Epithelial cell of alveolus of lung (primary cell): ENCODE results near the gene PIGT. TPM values are rescaled to one million over a fixed set of nuclear protein-coding genes. Genes with fewer than 3 reads are reported as not detected.

Source experiments
- total RNA-seq: library from RNA; depleted of rRNA; stranded (reverse); fragments of >200 nt; gene quantifications from 2 replicates; pipeline ENCODE4 v1.2.1, GENCODE V29; 2015

PIGT gene
- 107 and 126 TPM in 2 replicates for total RNA-seq

DNA sequence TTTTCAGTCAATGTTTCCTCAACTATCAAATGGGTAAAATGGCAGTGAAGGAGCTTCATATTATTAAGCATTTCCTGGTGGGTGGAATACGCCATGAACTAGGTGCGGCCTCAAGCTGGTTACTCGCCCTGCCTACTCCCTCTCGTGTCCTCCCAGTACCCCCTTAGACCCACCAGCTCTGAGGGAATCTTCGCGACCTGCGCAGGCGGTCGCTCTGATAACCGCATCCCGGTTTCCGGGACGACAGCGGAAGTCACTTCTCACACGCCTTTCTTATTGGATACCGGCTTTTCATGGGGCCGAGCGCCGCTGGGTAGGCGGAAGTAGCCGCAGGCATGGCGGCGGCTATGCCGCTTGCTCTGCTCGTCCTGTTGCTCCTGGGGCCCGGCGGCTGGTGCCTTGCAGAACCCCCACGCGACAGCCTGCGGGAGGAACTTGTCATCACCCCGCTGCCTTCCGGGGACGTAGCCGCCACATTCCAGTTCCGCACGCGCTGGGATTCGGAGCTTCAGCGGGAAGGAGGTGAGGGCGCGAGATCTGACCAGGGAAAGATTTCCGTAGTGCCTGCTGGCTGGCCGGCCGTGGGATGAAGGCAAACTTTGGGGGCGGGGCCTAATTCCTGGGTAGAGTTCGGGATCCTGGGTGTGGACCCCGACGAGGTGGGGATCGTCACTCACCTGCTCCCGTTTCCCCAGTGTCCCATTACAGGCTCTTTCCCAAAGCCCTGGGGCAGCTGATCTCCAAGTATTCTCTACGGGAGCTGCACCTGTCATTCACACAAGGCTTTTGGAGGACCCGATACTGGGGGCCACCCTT is at the start of gene PIGT:
Gene PIGT, plus strand, starts transcription at position 320 of the 816 bp plus-strand sequence. Its CDS starts 16 bp downstream, at position 336.

GRCh38 chr20:45378191-45378590 is 37.8 kb upstream of the PIGT start, which contains the start of gene TP53TG5:
Gene TP53TG5, minus strand, starts transcription at chr20:45378325. Its CDS starts 89 bp downstream, at chr20:45378236.

GRCh38 chr20:45407783-45408645 is 7.9 kb upstream of the PIGT start, which contains the start of gene DBNDD2:
Gene DBNDD2, plus strand, starts transcription at chr20:45408289. Its CDS starts 179 bp downstream, at chr20:45408468.

DNA sequence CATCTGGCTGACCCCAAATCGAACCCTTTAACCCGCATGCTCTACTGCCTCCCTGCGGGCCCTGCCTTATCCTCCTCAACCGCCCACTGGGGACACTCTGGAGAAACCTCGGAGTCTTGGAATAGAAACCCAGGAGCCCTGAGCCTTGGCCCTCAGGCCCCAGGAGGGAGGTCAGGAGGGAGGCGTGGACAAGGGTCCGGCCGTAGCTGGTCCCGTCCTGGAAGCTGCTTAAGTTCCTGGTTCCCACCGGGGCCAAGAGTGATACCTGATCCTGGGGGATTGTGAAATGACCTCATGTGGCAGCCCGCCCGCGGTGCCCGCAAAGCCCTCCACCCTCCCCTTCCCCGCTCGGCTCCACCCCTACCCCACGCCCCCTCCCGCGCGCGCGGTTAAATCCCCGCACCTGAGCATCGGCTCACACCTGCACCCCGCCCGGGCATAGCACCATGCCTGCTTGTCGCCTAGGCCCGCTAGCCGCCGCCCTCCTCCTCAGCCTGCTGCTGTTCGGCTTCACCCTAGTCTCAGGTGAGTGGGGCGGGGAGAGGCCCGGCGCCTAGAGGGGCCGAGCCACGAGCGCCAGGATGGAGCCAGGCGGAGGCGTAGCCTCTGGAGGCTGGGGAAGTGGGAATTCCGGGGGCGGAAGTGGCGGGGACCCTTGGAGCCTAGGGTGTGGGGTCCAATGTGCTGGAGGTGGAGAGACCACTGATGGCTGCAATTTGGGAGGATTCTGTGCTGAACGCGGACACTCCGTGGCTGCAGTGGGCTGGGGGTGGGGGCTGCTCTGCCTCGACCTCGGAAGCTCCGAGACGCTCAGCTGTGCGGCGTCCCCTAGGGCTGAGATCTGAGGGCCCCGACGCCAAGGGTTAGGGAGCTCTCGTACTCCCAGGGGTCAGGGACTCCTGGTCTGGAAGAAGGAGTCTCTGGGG is 53.7 kb downstream of the PIGT start, which contains the start of gene WFDC2:
Gene WFDC2, plus strand, starts transcription at position 418 of the 926 bp plus-strand sequence. Its CDS starts 29 bp downstream, at position 447.

Other genes starting within 250 kb of the PIGT start
- not detected in 2 replicates for gene PI3, start 241.2 kb upstream of the PIGT start, total RNA-seq
- not detected in 2 replicates for gene SEMG1, start 209.1 kb upstream of the PIGT start, total RNA-seq
- not detected in 2 replicates for gene SEMG2, start 194.8 kb upstream of the PIGT start, total RNA-seq
- gene SLPI, start 161.6 kb upstream of the PIGT start, total RNA-seq, result 4.9 TPM in 1 of 2 replicates, not detected in the other
- gene RBPJL, start 109.3 kb upstream of the PIGT start, total RNA-seq, result not detected in 2 replicates
- gene MATN4, start 107.8 kb upstream of the PIGT start, total RNA-seq, result 0.80 TPM in 1 of 2 replicates, not detected in the other
- 54.1 and 176 TPM in 2 replicates for gene SDC4, start 67.7 kb upstream of the PIGT start, total RNA-seq
- gene SYS1, start 53.0 kb upstream of the PIGT start, total RNA-seq, result 19.5 and 28.3 TPM in 2 replicates
- gene TP53TG5, start 37.8 kb upstream of the PIGT start, total RNA-seq, result not detected in 2 replicates
- 2.6 and 5.6 TPM in 2 replicates for gene DBNDD2, start 7.9 kb upstream of the PIGT start, total RNA-seq
- gene WFDC2, start 53.6 kb downstream of the PIGT start, total RNA-seq, result 0.26 TPM in 1 of 2 replicates, not detected in the other
- gene SPINT3, start 99.5 kb downstream of the PIGT start, total RNA-seq, result not detected in 2 replicates
- gene WFDC6, start 123.3 kb downstream of the PIGT start, total RNA-seq, result not detected in 2 replicates
- not detected in 2 replicates for gene EPPIN, start 131.3 kb downstream of the PIGT start, total RNA-seq
- not detected in 2 replicates for gene WFDC8, start 163.1 kb downstream of the PIGT start, total RNA-seq
- not detected in 2 replicates for gene WFDC10A, start 213.6 kb downstream of the PIGT start, total RNA-seq
- gene WFDC9, start 215.1 kb downstream of the PIGT start, total RNA-seq, result not detected in 2 replicates